ENCODE data around the gene NCK2.

DNA sequence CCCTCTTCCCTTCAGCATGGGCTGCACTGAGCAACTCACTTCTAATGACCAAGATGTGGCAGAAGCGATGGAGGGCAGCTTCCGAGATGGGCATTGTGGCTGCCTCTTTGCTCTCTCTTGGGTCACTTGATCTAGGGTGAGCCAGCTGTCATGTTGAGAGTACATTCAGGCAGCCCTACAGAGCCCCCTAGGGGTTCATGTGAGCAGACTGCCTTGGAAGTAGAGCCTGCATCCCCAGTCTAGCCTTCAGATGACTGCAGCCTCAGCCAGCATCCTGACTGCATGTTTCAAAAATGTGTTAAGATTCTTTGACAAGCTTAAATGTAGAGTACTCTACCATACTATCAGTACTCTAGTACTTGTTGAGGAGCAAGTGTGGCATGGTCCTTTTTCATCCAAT, 143.9 kb downstream of the NCK2 start:
- TF ChIP-seq CTCF (IDR thresholded peaks at IDR 0.05), result peak; percentile 22; the same call in 1 of the 2 replicates
- TF ChIP-seq JUND (IDR thresholded peaks at IDR 0.05), result no peak
- no peak for TF ChIP-seq SIN3A (IDR thresholded peaks at IDR 0.05; ENCODE audit: borderline replicate concordance, low read depth, low read length)
- no peak for TF ChIP-seq ZBTB33 (IDR thresholded peaks at IDR 0.05; ENCODE audit: borderline replicate concordance, low read depth)
- TF ChIP-seq TAF1 (IDR thresholded peaks at IDR 0.05; ENCODE audit: borderline replicate concordance, low read depth, low read length), result no peak
- no peak for TF ChIP-seq EZH2phosphoT487 (IDR thresholded peaks at IDR 0.05; ENCODE audit: borderline replicate concordance, low read depth)
- TF ChIP-seq REST (IDR thresholded peaks at IDR 0.05; ENCODE audit: low read depth, low read length), result no peak
- TF ChIP-seq USF2 (IDR thresholded peaks at IDR 0.05; ENCODE audit: borderline replicate concordance, low read depth, low read length), result no peak
- no peak for TF ChIP-seq FOXM1 (IDR thresholded peaks at IDR 0.05; ENCODE audit: low read depth)

All from SK-N-SH (cell line).